Activated CD4-positive, alpha-beta T cell treated with anti-CD3 and anti-CD28 coated beads for 1 hour (primary cell): Measurements from ENCODE around the gene SLC29A2.
"Not testable (repeated sequence)": the region's sequence is repeated elsewhere in the genome, so short reads cannot be mapped to it uniquely, and the experiment has no call there.

Experiments
- DNase-seq: peaks from one replicate; pipeline ENCODE4 v3.0.0-alpha.2; 2020

Gene SLC29A2

GRCh38 chr11:66371627-66372415 lies at the start of gene SLC29A2:
TSS of gene SLC29A2 (minus strand) at chr11:66371760. CDS start at chr11:66371591, 169 bp downstream.
- peak; percentile 55 for DNase-seq

- DNase-seq: no peak
Observed at GRCh38 chr11:66420671-66421476, 49.3 kb upstream of the SLC29A2 start, which contains the start of gene NPAS4. TSS of gene NPAS4 (plus strand) at chr11:66421035. CDS start at chr11:66421180, 145 bp downstream.

- no peak for DNase-seq
Observed at GRCh38 chr11:66419825-66420224, 48.3 kb upstream of the SLC29A2 start.

- DNase-seq: no peak
Observed at GRCh38 chr11:66418986-66419308, 47.4 kb upstream of the SLC29A2 start.

GRCh38 chr11:66418168-66418985 lies 46.8 kb upstream of the SLC29A2 start:
- DNase-seq: peak; percentile 20

GRCh38 chr11:66417000-66417399 lies 45.4 kb upstream of the SLC29A2 start:
- no peak for DNase-seq

- DNase-seq: no peak
Observed at GRCh38 chr11:66415423-66415822, 43.9 kb upstream of the SLC29A2 start.

GRCh38 chr11:66414120-66414934 lies 42.8 kb upstream of the SLC29A2 start:
- no peak for DNase-seq

GRCh38 chr11:66413167-66413566 lies 41.6 kb upstream of the SLC29A2 start:
- no peak for DNase-seq

GRCh38 chr11:66412110-66412509 lies 40.5 kb upstream of the SLC29A2 start:
- DNase-seq: no peak

- DNase-seq: no peak
Observed at GRCh38 chr11:66411323-66411722, 39.8 kb upstream of the SLC29A2 start.

GRCh38 chr11:66410191-66410590 lies 38.6 kb upstream of the SLC29A2 start:
- DNase-seq: no peak

- DNase-seq: no peak
Observed at GRCh38 chr11:66409226-66409625, 37.7 kb upstream of the SLC29A2 start.

GRCh38 chr11:66408488-66409214 lies 37.1 kb upstream of the SLC29A2 start:
- DNase-seq: peak; percentile 84

- no peak for DNase-seq
Observed at GRCh38 chr11:66407651-66408050, 36.1 kb upstream of the SLC29A2 start.

GRCh38 chr11:66393954-66394353 lies 22.4 kb upstream of the SLC29A2 start:
- no peak for DNase-seq

GRCh38 chr11:66391322-66391721 lies 19.8 kb upstream of the SLC29A2 start:
- DNase-seq: no peak

- DNase-seq: peak; percentile 50
Observed at GRCh38 chr11:66388780-66389386, 17.3 kb upstream of the SLC29A2 start.

- DNase-seq: peak; percentile 71
Observed at GRCh38 chr11:66386171-66387069, 14.9 kb upstream of the SLC29A2 start.

- DNase-seq: not testable (repeated sequence)
Observed at GRCh38 chr11:66384316-66384715, 12.8 kb upstream of the SLC29A2 start.
